HFFc6 (cell line): ENCODE results near the gene KIF26A. TPM values are rescaled to one million over a fixed set of nuclear protein-coding genes. Genes with fewer than 3 reads are reported as not detected.

Experiments
- DNase-seq: peaks from one replicate; pipeline ENCODE4 v3.0.0-alpha.2; 2018
- H3K27ac Mint-ChIP-seq: 2 replicates; pipeline ENCODE4 v1.8.0; 2020; ENCODE audit warnings: mild to moderate bottlenecking, mixed read lengths
- H3K27me3 Mint-ChIP-seq: 2 replicates; pipeline ENCODE4 v1.8.0; 2021; ENCODE audit warnings: mild to moderate bottlenecking, moderate library complexity, mixed read lengths; ENCODE audit not compliant: insufficient read depth
- H3K36me3 Mint-ChIP-seq: 2 replicates; pipeline ENCODE4 v1.8.0; 2021; ENCODE audit warnings: low read depth, mixed read lengths
- H3K4me1 Mint-ChIP-seq: 2 replicates; pipeline ENCODE4 v1.8.0; 2020; ENCODE audit warnings: low read depth, mixed read lengths
- H3K4me3 Mint-ChIP-seq: 2 replicates; pipeline ENCODE4 v1.8.0; 2020; ENCODE audit warnings: mild to moderate bottlenecking, moderate library complexity, mixed read lengths
- H3K9me3 Mint-ChIP-seq: 2 replicates; pipeline ENCODE4 v1.8.0; 2020; ENCODE audit warnings: mild to moderate bottlenecking, mixed read lengths
- total RNA-seq, 6 experiments: library from RNA; stranded (reverse); fragmentation: NEBNext Ultra II Directional; extraction: Animal tissue kit (Norgen Biotek cat#: 25700); gene quantifications; 2 replicates in 1 of 6; 3 replicates in 5 of 6; pipeline ENCODE4 v1.2.3, GENCODE V29; 2021
- TF ChIP-seq, protein P1 (sequence below): fragments of 200-600 bp; sonication (generic); IDR thresholded peaks from 2 replicates; pipeline ENCODE4 v1.5.0; 2021; ENCODE audit warnings: antibody characterized with exemption, mild to moderate bottlenecking

Gene KIF26A
- total RNA-seq, 6 experiments from 2014 or later = 0.07 to 0.09 TPM; not detected in 4

DNA sequence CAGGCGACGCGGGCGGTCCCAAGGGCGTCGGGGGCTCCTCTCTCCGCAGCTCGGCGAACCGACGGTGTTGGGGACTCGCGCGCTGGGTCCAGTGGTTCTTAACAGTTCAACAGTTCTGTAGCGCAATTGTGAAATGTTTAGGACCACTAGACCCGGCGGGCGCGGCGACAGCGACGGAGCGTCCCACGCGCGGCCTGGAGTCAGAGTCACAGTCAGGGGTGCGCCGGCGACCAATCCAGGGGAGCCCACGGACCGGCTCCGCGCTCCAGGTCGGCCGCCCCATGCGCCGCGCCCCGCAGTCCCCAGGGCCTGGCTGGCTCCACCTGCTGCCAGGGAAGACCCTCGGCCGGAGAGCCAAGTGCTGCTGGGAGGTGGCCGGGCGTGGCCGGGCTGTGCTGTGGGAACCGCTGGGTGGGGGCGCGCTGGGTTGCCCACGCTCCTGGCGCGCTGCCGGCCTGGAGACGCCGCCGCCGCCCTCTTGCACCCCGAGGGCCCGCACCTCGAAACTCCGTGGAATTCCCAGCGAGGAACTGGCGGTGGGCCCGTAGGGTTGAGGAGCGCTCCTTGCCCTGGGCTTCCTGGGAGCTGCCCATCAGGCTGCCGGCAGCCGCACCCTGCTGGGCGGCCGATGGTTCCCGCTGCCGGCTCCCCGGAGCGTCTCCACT is 20.9 kb upstream of the KIF26A start:
- TF ChIP-seq, protein P1, sequence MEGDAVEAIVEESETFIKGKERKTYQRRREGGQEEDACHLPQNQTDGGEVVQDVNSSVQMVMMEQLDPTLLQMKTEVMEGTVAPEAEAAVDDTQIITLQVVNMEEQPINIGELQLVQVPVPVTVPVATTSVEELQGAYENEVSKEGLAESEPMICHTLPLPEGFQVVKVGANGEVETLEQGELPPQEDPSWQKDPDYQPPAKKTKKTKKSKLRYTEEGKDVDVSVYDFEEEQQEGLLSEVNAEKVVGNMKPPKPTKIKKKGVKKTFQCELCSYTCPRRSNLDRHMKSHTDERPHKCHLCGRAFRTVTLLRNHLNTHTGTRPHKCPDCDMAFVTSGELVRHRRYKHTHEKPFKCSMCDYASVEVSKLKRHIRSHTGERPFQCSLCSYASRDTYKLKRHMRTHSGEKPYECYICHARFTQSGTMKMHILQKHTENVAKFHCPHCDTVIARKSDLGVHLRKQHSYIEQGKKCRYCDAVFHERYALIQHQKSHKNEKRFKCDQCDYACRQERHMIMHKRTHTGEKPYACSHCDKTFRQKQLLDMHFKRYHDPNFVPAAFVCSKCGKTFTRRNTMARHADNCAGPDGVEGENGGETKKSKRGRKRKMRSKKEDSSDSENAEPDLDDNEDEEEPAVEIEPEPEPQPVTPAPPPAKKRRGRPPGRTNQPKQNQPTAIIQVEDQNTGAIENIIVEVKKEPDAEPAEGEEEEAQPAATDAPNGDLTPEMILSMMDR = no peak
- Mint-ChIP-seq H3K9me3 (no peaks in the 10 kb centered on the region), H3K36me3 (no peaks in the 10 kb centered on the region), H3K4me1 (no peaks in the 10 kb centered on the region), H3K4me3 (no peak overlapping the region), H3K27ac (no peak overlapping the region), H3K27me3 (peaks cover 13% of the 10 kb centered on the region; the same call in 1 of the 2 replicates)
- DNase-seq = no peak

DNA sequence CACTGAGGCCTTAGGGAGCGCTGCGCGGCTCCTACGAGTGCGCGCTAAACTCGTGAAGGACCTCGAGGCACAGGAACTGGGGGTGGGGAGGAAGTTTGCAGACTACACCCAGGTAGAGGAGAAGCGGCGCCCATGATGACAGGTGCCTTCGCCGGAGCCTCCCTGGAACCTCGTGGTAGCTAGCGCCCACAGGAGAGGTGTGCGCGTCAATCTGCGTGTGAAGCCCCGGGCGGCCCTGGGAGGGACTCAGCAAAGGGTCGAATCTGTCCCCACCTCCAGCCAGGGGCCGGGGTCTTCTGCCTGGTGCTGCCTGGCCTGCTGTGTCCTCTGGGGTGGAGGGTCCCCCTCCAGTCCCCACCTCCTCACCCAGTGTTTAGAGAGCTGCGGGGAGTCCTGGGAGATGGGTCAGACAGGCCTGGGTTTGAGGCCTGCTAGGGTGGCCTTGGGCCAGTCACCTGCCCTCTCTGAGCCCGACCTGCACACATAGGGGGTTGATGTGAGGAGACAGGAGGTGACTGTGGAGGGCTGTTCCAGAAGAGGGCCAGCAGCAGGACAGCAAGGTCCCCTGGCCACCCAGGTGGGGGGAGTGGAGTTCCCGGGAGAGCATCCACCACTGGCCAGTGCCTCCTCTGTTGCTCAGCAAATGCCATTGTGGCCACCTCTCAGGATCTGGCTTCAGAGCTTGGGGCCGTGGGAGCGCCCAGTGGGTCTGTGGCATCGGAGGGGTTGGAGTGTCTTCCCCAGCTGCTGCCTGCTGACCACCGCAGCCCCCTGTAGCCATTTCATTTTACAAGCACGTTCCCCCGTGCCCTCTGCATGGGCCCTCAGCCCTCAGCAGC is 20.2 kb upstream of the KIF26A start:
- Mint-ChIP-seq H3K27ac (no peak overlapping the region), H3K36me3 (no peaks in the 10 kb centered on the region), H3K27me3 (peaks cover 13% of the 10 kb centered on the region; the same call in 1 of the 2 replicates), H3K4me1 (no peaks in the 10 kb centered on the region), H3K4me3 (no peak overlapping the region), H3K9me3 (no peaks in the 10 kb centered on the region)
- TF ChIP-seq, protein P1 = no peak
- no peak for DNase-seq

DNA sequence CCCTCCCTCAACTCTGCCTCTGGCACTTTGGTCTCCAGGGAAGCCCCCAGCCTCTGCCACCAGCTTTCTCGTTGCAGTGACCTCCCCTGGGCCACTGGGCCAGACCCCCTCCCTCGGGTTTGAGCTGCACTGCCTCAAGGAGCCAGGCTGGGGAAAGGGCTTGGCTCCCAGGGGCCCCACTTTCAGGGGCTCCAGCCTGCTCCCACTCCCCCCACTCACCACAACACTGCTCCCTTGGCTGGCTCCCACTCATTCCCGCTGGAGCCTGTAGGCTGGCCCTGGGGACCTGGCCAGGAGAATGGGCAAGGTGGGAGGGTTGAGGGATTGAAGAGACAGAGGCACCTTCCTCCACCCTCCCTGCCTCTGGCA is 19.3 kb upstream of the KIF26A start:
- no peaks in the 10 kb centered on the region for H3K36me3 Mint-ChIP-seq
- H3K4me3 Mint-ChIP-seq = no peak overlapping the region
- peaks cover 13% of the 10 kb centered on the region; the same call in 1 of the 2 replicates for H3K27me3 Mint-ChIP-seq
- no peak for DNase-seq
- H3K9me3 Mint-ChIP-seq = peaks cover 4% of the 10 kb centered on the region
- no peaks in the 10 kb centered on the region for H3K4me1 Mint-ChIP-seq
- TF ChIP-seq, protein P1 = no peak
- H3K27ac Mint-ChIP-seq = no peak overlapping the region

DNA sequence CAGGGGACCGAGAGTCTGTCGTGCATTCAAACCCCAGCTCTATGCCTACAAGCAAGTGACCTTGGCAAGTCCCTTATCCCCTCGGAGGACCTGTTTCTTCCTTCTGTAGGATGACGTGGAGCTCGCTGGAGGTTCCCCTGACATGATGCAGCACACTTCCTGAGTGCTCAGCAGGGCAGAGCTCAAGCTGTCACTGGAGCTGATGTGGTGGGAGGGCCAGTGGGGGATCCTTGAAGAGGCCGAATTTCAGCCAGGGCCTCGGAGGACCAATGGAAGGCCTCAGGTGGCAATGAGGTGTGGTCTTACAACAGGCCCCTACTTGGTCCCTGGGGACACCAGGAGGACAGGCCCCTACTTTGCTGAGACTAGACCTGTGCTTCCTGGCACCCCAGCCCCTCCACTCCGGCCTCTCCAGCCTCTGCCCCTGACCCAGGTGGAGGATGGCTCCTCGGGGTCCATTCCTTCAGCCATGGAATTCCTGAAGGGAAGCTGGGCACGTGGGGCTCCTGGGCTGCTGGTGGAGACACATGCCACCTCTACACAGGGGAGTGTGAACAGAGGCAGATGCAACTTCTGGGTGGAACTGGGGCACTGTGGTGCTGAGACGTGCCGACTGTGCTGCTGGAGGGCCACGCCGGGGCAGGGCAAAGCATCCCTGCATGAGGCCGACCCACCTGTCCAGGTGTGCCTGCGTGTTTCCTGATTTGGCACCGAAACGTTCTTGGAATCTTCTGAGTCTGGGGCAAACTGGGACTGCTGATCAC is 18.7 kb upstream of the KIF26A start:
- H3K27ac Mint-ChIP-seq = no peak overlapping the region
- no peaks in the 10 kb centered on the region for H3K36me3 Mint-ChIP-seq
- no peak overlapping the region for H3K4me3 Mint-ChIP-seq
- peaks cover 12% of the 10 kb centered on the region; the same call in 1 of the 2 replicates for H3K27me3 Mint-ChIP-seq
- no peaks in the 10 kb centered on the region for H3K4me1 Mint-ChIP-seq
- peaks cover 4% of the 10 kb centered on the region for H3K9me3 Mint-ChIP-seq
- DNase-seq = no peak
- TF ChIP-seq, protein P1 = no peak

DNA sequence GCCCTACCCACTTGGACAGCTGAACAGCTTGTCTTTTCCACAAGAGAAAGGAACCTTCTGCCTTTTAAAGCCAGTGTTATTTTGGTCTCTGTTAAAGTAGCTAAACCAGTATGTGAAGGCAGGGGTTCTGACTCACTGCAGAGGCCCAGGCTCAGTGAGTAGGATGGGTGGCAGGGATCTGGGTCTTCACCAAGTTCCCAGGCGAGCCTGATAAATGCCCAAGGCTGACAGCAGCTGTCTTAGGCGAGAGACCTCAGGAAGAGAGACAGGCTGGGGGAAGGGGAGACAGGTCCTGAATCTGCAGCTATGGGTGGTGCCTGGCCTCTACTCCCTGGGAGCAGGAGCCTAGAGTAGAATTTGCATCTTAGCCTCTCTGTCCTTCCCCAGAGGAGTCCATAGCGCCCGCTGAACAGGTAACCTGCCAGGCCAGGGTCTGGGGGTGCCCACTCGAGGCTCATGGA is 18.1 kb upstream of the KIF26A start:
- no peak overlapping the region for H3K27ac Mint-ChIP-seq
- H3K4me1 Mint-ChIP-seq = no peaks in the 10 kb centered on the region
- no peak for DNase-seq
- TF ChIP-seq, protein P1 = no peak
- H3K27me3 Mint-ChIP-seq = peaks cover 11% of the 10 kb centered on the region; the same call in 1 of the 2 replicates
- H3K36me3 Mint-ChIP-seq = 0 out of 2 replicates have a peak, but pooled peaks cover 4% of the 10 kb centered on the region
- peaks cover 9% of the 10 kb centered on the region for H3K9me3 Mint-ChIP-seq
- H3K4me3 Mint-ChIP-seq = no peak overlapping the region
